ENCODE data around the gene CELSR2. TPM values are rescaled to one million over a fixed set of nuclear protein-coding genes. Genes with fewer than 3 reads are reported as not detected.

The CELSR2 gene
- total RNA-seq, 1 donor from 2014 or later = 1.1 TPM

DNA sequence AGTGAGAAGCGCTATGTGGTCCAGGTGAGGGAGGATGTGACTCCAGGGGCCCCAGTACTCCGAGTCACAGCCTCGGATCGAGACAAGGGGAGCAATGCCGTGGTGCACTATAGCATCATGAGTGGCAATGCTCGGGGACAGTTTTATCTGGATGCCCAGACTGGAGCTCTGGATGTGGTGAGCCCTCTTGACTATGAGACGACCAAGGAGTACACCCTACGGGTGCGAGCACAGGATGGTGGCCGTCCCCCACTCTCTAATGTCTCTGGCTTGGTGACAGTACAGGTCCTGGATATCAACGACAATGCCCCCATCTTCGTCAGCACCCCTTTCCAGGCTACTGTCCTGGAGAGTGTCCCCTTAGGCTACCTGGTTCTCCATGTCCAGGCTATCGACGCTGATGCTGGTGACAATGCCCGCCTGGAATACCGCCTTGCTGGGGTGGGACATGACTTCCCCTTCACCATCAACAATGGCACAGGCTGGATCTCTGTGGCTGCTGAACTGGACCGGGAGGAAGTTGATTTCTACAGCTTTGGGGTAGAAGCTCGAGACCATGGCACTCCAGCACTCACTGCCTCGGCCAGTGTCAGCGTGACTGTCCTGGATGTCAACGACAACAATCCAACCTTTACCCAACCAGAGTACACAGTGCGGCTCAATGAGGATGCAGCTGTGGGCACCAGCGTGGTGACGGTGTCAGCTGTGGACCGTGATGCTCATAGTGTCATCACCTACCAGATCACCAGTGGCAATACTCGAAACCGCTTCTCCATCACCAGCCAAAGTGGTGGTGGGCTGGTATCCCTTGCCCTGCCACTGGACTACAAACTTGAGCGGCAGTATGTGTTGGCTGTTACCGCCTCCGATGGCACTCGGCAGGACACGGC lies 2.2 kb downstream of the CELSR2 start:
- TF ChIP-seq, protein P1, sequence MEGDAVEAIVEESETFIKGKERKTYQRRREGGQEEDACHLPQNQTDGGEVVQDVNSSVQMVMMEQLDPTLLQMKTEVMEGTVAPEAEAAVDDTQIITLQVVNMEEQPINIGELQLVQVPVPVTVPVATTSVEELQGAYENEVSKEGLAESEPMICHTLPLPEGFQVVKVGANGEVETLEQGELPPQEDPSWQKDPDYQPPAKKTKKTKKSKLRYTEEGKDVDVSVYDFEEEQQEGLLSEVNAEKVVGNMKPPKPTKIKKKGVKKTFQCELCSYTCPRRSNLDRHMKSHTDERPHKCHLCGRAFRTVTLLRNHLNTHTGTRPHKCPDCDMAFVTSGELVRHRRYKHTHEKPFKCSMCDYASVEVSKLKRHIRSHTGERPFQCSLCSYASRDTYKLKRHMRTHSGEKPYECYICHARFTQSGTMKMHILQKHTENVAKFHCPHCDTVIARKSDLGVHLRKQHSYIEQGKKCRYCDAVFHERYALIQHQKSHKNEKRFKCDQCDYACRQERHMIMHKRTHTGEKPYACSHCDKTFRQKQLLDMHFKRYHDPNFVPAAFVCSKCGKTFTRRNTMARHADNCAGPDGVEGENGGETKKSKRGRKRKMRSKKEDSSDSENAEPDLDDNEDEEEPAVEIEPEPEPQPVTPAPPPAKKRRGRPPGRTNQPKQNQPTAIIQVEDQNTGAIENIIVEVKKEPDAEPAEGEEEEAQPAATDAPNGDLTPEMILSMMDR (IDR thresholded peaks at IDR 0.05) = no peak
- ChIA-PET CTCF (no interaction called here), POLR2A (interaction anchor here (0.5 kb wide), 1 partner anchor 326 kb away, joined by 4 read pairs; no protein-coding TSS in a partner anchor)

DNA sequence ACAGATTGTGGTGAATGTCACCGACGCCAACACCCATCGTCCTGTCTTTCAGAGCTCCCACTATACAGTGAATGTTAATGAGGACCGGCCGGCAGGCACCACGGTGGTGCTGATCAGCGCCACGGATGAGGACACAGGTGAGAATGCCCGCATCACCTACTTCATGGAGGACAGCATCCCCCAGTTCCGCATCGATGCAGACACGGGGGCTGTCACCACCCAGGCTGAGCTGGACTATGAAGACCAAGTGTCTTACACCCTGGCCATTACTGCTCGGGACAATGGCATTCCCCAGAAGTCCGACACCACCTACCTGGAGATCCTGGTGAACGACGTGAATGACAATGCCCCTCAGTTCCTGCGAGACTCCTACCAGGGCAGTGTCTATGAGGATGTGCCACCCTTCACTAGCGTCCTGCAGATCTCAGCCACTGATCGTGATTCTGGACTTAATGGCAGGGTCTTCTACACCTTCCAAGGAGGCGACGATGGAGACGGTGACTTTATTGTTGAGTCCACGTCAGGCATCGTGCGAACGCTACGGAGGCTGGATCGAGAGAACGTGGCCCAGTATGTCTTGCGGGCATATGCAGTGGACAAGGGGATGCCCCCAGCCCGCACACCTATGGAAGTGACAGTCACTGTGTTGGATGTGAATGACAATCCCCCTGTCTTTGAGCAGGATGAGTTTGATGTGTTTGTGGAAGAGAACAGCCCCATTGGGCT lies 3.0 kb downstream of the CELSR2 start:
- H3K4me1 Mint-ChIP-seq = peaks cover 12% of the 10 kb centered on the region
- no peak overlapping the region for H3K4me3 Mint-ChIP-seq
- no peak for ATAC-seq (ENCODE audit: low read depth)
- intact Hi-C loops (cut with micrococcal nuclease) = no loop called here
- H3K27ac Mint-ChIP-seq = no peak overlapping the region
- no peaks in the 10 kb centered on the region for H3K9me3 Mint-ChIP-seq
- ChIA-PET POLR2A (interaction anchor here (0.5 kb wide), 2 partner anchors 172 to 325 kb away, joined by 4 read pairs; no protein-coding TSS in a partner anchor), CTCF (no interaction called here)
- no peaks in the 10 kb centered on the region for H3K36me3 Mint-ChIP-seq (ENCODE audit: low read depth)
- TF ChIP-seq, protein P1 (IDR thresholded peaks at IDR 0.05) = no peak
- peaks cover 9% of the 10 kb centered on the region for H3K27me3 Mint-ChIP-seq
- DNase-seq = no peak

More for the DNA sequence above, 2.2 kb downstream of the CELSR2 start:
- peak overlapping the region; percentile 36 for H3K4me3 Mint-ChIP-seq
- H3K27ac Mint-ChIP-seq = no peak overlapping the region
- H3K36me3 Mint-ChIP-seq (ENCODE audit: low read depth) = no peaks in the 10 kb centered on the region
- H3K9me3 Mint-ChIP-seq = no peaks in the 10 kb centered on the region
- H3K27me3 Mint-ChIP-seq = peaks cover 12% of the 10 kb centered on the region
- peaks cover 12% of the 10 kb centered on the region for H3K4me1 Mint-ChIP-seq
- DNase-seq (no peak), ATAC-seq (ENCODE audit: low read depth) (no peak)
- intact Hi-C loops (cut with micrococcal nuclease) = no loop called here

DNA sequence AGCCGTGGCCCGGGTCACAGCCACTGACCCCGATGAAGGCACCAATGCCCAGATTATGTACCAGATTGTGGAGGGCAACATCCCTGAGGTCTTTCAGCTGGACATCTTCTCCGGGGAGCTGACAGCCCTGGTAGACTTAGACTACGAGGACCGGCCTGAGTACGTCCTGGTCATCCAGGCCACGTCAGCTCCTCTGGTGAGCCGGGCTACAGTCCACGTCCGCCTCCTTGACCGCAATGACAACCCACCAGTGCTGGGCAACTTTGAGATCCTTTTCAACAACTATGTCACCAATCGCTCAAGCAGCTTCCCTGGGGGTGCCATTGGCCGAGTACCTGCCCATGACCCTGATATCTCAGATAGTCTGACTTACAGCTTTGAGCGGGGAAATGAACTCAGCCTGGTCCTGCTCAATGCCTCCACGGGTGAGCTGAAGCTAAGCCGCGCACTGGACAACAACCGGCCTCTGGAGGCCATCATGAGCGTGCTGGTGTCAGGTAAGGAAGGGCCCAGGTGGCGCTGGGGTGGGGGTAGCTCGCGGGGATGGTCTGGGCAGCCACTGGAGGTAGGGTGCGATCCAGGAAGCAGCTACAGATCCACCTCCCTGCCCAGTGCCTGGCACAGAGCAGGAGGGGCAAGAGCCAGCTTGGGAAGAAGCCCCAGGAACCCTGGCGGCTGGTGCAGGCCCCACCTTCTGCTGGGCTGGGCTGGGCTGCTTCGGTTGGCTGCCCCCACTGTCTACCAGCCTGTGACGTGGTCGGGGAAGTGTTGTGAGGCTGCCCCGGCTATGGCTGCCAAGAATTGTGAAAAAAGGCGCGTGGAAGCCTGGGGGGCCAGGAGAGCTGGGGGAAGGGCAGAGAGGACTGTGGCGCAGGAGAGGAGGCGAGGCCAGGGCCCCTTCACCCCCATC lies 3.8 kb downstream of the CELSR2 start:
- TF ChIP-seq, protein P1 (IDR thresholded peaks at IDR 0.05) = no peak
- Mint-ChIP-seq H3K9me3 (no peaks in the 10 kb centered on the region), H3K27ac (peak overlapping the region; percentile 46), H3K36me3 (ENCODE audit: low read depth) (no peaks in the 10 kb centered on the region), H3K4me3 (peak overlapping the region; percentile 38), H3K27me3 (peaks cover 9% of the 10 kb centered on the region), H3K4me1 (peaks cover 12% of the 10 kb centered on the region)
- no peak for DNase-seq
- peak; percentile 62 for ATAC-seq (ENCODE audit: low read depth)
- CTCF ChIA-PET = interaction anchor here (0.9 kb wide), 1 partner anchor 10 kb away, joined by 4 read pairs; no protein-coding TSS in a partner anchor
- intact Hi-C loops (cut with micrococcal nuclease) = no loop called here
- POLR2A ChIA-PET = interaction anchor here (0.5 to 0.9 kb wide), 5 partner anchors 32 to 366 kb away, joined by 3 to 5 read pairs (median 4); partner anchors contain the start of genes AMPD2, GNAT2 and SARS1

DNA sequence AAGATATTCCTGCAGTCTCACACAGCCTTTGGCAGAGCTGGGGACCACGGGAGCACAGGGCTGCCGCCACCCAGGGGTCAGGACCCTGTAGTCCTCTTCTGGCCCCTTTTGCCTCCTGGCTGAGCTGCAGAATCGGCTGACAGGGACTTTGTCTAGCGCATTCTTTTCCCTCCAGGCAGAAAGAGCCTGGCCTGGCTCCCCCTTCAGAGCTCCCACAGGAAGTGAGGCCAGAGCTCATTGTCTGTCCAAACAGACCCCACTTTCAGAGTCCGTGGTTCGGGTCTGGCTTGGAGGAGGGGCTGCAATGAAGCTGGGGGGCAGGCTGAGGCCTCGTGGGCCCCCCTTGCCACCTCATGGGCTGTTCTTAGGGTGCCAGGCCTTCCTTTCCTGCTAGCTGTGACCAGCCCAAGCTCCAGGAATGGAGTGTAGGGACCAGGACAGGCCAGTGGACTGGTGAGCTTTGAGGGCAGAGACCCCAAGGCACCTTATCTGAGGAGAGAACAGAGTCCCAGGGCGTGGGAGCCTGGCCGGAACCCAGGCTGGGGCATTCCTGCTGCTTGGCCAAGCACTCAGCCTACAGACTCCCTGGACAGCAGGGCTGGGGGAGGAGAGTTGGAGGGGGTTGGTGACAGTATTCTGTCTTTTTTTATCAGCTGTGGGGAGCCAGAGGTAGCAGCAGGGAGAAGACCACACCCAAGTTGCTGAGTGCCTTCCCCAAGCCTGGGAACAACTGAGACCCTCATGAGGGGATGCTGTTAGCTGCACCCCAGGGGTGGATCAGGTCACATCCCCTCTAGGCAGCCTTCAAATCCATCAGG lies 4.7 kb downstream of the CELSR2 start:
- intact Hi-C loops (cut with micrococcal nuclease) = no loop called here
- Mint-ChIP-seq H3K27ac (no peak overlapping the region), H3K27me3 (peaks cover 7% of the 10 kb centered on the region), H3K36me3 (ENCODE audit: low read depth) (no peaks in the 10 kb centered on the region), H3K4me3 (no peak overlapping the region), H3K9me3 (no peaks in the 10 kb centered on the region), H3K4me1 (peaks cover 12% of the 10 kb centered on the region)
- ChIA-PET POLR2A (interaction anchor here (0.6 to 0.9 kb wide), 4 partner anchors 33 to 365 kb away, joined by 3 to 5 read pairs (median 4); partner anchors contain the start of genes AMPD2, GNAT2 and SARS1), CTCF (interaction anchor here (0.9 kb wide), 1 partner anchor 9 kb away, joined by 4 read pairs; no protein-coding TSS in a partner anchor)
- TF ChIP-seq, protein P1 (IDR thresholded peaks at IDR 0.05) = no peak
- DNase-seq (no peak), ATAC-seq (ENCODE audit: low read depth) (no peak)

Data from activated B cell treated with CpG ODN at 0.5 μM for 24 hours (primary cell).